Measurements from ENCODE around the gene NKAIN2.
"Not testable (repeated sequence)": the region's sequence is repeated elsewhere in the genome, so short reads cannot be mapped to it uniquely, and the experiment has no call there.

NKAIN2 gene

DNA sequence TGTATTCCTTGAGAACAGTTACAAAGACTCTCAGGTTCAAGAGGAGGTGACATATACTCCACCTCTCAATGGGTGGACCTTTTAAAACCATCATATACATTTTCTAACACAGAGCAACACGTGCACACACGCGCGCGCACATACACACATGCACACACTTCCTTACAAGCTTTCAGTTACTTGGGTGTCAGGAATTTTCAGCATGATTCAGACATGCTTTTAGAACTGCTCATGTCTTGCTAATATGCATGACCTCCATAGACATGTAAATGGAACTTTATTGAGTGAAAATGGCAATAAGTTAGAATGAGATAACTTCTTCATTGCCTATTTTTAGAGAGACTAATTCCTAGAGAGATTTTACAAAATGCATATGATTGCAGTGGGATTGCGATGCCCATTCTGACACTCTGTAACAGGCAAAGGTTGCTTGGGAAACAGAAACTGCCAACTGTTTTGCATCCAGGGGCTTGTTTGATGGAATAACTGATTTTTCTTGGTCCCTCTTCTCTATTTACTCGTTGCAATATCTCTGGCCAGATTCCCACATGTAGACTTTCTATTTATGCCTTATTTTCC, 627.2 kb downstream of the NKAIN2 start:
- DNase-seq (ENCODE audit: low read depth, low spot score) = no peak

DNA sequence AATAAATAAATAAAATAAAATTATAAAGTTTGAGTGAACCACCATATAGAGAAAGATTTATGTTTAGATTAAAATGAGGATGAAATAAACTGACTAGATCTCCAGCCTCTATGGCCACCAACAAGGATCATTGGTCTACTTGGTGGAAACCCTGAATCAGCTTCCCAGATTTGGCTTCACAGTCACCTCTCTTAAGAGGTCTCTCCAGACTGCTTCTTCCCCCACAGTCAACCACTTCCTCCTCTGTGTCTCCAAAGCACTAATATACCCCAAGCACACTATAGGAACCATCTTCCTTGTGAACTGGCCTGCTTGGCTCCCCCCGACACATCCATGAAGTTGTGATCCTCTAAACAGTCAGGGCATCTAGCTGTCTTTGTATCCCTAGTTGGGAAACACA, 629.0 kb downstream of the NKAIN2 start:
- no peak for DNase-seq (ENCODE audit: low read depth, low spot score)

DNA sequence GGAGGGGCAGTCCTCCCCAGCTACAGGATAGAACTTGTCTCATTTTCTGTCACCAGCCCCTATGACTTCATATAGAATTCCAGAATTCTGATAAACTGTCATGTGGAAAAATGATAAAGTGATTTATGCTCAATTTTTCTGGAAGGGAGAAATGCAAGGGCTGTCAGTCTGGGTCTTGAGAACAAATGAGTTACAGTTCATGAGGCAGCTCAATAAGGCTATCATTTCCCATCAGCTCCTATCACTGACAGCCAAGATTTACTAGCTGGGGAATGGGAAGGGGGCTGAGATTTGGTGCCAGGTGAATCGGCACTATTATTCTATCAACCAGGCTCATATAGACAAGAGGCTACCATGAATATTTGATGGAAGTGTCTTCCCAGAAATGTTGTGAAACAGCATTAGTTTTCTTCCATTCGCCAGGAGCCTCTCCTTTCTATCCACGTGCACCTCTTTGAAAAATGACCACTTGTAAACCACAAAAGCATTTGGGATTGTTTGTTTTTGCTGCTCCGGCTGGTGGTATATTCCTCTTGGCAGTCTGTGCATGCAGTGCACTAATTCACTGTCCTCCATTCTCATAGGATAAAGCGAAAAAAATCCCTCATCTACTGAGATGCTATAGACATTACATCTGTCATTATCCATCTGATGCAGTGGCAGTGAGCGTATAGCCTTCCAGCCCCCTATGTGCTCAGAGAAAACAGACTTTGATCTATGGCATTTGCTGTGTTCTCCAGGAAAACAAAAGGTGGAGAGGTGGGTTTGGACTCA, 629.9 kb downstream of the NKAIN2 start:
- no peak for DNase-seq (ENCODE audit: low read depth, low spot score)

DNA sequence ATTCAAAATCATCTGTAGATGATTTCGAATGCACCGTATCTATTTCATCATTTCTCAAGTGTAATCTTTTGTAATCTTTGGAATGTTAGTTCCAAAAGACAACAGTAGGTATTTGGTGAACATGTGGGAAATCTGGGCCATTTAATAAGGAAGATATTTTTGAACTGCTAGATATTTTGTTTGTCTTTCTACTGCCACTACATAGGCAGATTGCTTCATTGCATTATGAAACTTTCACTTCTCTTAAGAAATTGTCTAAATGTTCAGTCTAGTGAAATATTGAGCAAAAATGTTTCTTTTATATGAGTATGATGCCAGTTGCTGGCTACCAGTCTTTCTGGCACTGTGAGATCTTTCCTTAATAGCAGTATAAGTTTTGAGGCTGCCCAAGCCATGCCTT, 630.8 kb downstream of the NKAIN2 start:
- DNase-seq (ENCODE audit: low read depth, low spot score) = no peak

DNA sequence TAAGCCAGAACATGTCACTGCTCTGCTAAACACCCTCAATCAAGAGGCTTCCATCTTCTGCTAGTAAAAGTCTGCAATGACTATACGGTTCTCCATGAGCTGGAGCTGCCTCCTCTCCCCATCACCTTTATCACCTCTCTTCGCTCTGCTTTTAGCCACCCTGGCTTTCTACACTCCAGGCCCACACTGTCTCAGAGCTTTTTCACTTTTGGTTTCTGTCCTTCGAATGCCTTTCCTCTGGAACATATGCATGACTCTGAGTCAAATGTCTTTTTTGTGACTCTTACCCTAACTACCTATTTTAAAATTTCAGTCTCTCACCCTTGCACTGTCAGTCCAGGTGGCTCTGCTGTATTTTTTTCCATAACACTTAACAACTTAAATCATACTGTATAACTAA, 633.1 kb downstream of the NKAIN2 start:
- DNase-seq (ENCODE audit: low read depth, low spot score) = no peak

GRCh38 chr6:124438546-124439065, 634.9 kb downstream of the NKAIN2 start:
- DNase-seq (ENCODE audit: low read depth, low spot score) = no peak

- DNase-seq (ENCODE audit: low read depth, low spot score) = no peak
Measured at GRCh38 chr6:124441450-124441849, 637.8 kb downstream of the NKAIN2 start.

GRCh38 chr6:124443541-124443940, 639.9 kb downstream of the NKAIN2 start:
- no peak for DNase-seq (ENCODE audit: low read depth, low spot score)

DNA sequence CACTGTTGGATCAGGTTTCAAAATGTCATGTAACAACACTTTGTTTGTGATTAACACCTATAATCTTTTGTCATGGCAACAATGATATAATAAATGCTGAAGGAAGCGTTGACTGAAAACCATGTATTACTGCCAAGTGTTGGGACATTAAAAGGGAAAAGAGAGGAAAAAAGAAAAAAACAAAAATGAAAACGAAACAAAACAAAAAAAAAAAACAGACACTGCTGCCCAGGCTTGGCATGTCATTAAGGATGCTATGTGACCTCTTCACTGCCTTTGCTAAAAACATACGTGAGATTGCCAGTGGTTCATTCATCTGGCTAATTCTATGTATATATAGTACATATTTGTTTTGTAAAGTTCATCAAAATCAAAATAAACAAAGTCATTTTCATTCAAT, 641.9 kb downstream of the NKAIN2 start:
- DNase-seq (ENCODE audit: low read depth, low spot score) = no peak

DNA sequence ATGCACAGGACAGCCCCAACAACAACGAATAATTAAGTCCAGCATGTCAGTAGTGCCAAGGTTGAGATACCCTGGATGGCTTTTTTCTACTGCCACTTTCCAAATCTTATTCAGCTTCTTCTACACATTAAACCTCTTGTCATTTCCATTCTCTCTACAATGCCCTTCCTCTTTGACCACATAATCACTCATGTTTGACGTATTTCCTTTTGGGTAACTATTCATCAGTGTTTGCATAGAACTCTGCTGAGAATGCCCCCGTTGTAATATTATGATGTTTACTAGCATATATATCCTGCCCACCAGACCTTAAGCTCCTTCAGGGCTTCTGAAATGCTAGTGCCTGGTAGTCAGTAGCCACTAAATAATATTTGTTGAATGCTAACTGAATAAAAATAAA, 643.3 kb downstream of the NKAIN2 start:
- no peak for DNase-seq (ENCODE audit: low read depth, low spot score)

DNA sequence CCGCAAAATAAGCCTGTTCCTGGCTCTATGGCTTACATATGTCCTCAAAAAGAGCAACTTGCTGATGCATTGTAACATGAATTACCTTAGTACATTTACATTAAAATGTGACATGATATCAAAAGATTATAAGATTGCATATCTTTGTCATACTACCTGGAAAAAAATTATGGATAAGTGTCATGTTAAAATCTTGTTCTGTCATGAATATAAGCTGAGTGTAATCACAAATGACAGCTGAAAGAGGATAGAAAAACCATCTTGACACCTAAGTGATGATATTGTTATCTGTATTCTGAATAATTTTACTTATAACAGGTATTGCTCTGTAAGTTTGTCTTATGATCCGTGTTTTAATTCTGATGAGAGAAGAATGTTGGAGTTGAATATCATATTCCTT, 655.6 kb downstream of the NKAIN2 start:
- DNase-seq (ENCODE audit: low read depth, low spot score) = no peak

GRCh38 chr6:124462750-124463149, 659.1 kb downstream of the NKAIN2 start:
- no peak for DNase-seq (ENCODE audit: low read depth, low spot score)

DNA sequence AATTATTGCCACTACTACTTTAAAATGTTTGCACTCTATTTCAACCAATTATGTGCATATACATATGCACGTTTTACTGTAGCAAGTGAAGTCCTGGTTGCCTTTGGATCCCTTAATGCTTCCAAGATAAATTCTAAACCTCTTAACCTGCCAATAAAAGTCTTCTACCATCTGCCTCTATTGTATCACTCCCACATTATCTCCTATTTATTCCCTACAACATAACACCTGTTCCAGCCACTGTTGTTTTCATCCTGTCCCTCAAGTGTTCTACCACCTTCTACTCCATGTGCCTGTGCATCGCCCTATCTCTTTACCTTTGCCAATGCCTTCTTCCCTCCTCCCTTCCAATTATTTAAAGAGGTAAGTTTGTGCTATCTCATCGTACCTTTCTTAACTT, 659.6 kb downstream of the NKAIN2 start:
- no peak for DNase-seq (ENCODE audit: low read depth, low spot score)

- DNase-seq (ENCODE audit: low read depth, low spot score) = not testable (repeated sequence)
Measured at GRCh38 chr6:124464600-124464999, 660.9 kb downstream of the NKAIN2 start.

DNA sequence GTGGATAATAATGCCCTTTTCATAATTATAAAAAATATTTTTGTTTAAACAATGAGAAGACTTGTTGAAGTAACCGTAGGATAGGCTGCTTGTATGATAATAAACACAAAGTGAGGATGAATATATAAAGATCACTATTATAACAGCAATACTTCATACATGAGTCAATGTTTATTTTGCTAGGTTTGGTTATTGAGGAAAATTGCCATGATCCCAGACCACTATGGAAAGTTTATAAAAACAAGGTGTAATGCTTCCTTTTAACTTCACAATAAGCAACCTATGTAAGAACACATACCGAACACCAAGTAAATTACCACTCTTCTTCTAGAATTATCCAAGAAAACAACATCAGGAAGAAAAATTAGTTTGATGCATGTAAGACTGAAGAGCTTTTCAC, 663.3 kb downstream of the NKAIN2 start:
- DNase-seq (ENCODE audit: low read depth, low spot score) = peak; percentile 36

DNA sequence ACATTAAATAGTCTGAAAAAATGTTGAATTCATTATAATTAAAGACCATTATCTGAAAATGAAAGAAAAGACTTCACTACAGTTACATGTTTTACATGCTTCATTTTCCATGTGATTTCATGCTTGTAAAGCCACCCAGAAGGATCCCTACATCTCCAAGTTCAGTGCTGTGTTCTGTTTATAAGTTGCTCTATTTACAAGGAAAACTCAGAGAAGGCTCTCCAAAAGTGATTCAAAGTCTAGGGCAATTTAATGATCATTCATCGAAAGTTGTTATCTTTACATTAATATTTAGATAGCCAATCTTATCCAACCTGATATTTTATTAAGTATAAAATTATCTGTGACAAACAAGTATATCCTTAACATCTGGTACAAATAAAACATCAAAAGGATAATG, 663.7 kb downstream of the NKAIN2 start:
- DNase-seq (ENCODE audit: low read depth, low spot score) = no peak

- DNase-seq (ENCODE audit: low read depth, low spot score) = no peak
Measured at GRCh38 chr6:124470803-124471202, 667.1 kb downstream of the NKAIN2 start.

GRCh38 chr6:124475176-124475575, 671.5 kb downstream of the NKAIN2 start:
- DNase-seq (ENCODE audit: low read depth, low spot score) = no peak

GRCh38 chr6:124478906-124479305, 675.2 kb downstream of the NKAIN2 start:
- DNase-seq (ENCODE audit: low read depth, low spot score) = no peak

DNA sequence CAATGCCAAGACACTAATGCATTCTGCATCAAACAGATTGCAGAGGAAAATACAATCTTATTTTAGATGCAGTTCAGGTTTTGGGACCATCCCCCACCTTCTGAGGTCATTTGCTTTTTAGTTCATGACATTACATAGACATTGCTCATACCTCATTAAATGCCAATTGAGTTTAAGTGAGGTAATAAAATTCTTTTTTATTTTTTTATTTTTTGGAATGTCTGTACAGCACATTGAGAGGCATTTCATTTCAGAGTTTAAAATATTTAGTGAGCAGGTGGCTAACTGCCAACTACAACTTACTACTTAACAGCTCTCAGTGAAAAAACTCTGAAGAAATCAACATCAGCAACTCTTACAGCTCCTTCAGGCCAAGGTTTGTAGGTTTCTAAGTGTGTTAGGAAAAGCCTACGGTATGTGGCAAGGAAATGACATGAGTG, 676.3 kb downstream of the NKAIN2 start:
- no peak for DNase-seq (ENCODE audit: low read depth, low spot score)

DNA sequence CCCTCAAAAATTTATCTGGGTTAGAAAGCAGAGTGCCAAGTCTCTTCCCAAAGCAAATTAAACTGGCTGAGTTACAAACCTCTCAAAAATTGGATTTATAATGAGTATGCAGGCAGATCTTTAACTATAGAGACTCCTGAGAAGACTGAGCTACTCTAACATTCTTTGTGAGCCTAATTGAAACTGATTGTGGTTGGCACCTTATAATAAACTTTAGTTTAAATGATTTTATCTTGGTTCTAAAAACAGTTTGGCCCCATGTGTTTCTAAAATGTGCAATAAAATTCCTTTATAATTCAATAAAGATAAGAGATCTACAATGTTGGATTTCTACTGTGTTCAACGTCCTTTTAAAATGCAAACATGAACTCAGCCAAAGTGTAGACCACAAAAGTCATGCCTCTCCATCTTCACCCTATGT, 678.4 kb downstream of the NKAIN2 start:
- DNase-seq (ENCODE audit: low read depth, low spot score) = no peak

- no peak for DNase-seq (ENCODE audit: low read depth, low spot score)
Measured at GRCh38 chr6:124487623-124488431, 684.2 kb downstream of the NKAIN2 start.
